ENCODE data around the gene MYO1E.
"Not testable (repeated sequence)": the region's sequence is repeated elsewhere in the genome, so short reads cannot be mapped to it uniquely, and the experiment has no call there.

The MYO1E gene

GRCh38 chr15:59372352-59373211, at the start of gene MYO1E:
Gene MYO1E, minus strand, starts transcription at chr15:59372871. Its CDS starts 371 bp downstream, at chr15:59372500.
- DNase-seq, result peak; percentile 76

GRCh38 chr15:59420986-59421618, 48.4 kb upstream of the MYO1E start:
- DNase-seq, result no peak

DNA sequence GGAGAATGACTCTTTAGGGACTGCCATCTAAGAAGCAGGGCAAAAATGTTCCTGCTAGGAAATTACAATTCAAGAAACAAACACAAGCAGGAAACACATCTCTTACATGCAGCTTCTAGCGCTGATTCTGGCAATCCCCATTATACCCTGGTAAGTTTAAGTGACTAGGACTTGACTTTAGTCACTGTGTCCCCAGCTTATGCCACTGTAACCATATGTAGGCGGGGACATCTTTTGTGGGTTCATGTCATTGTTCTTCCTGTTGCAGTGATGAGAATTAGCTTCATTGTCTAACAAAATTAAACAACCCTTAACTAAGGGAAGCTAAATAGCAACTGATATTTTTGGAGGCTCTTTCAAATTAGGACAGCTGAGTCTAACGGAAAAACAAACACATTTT, 47.4 kb upstream of the MYO1E start:
- no peak for DNase-seq

DNA sequence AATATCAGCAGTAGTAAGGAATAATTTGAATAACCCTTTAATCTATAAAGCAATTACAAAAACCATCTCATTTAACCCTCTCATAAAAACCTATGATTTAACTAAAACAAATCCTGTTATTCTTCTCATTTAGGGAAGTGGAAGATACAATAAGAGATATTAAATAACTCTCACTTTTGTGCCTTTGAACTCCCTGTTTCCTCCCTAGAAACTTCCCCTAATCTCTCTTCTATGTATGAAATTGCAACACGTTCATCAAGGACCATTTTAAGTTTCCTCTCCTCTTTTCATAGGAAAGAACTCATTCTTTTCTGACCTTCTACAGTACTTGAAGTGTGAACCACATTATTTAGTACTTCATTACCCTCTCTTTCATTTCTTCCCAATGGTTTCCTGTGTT, 46.5 kb upstream of the MYO1E start:
- DNase-seq, result no peak

- no peak for DNase-seq
These were observed 44.1 kb upstream of the MYO1E start for GRCh38 chr15:59416816-59417215.

GRCh38 chr15:59413577-59413976, 40.9 kb upstream of the MYO1E start:
- DNase-seq, result no peak

DNA sequence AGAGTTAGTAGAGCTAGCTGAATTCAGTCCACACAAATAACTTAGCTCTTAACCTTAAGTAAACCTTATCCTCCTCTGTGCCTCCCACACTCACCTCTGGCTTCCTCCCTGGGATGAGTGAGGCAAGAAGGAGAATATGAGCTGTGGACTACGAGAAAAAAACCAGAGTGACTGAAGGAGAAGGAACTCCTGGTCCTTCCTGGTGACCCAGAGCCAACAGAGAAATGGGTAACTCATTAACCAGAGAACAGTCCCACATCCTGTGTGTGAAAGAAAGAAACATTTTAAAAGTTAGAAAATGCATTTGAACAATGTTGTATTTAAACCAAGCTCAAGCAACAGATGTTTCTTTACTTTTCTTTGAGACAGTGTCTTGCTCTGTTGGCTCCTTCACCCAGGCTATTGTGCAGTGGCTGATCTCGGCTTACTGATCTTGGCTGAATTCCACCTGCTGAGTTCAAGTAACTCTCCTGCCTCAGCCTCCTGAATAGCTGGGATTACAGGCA, 37.8 kb upstream of the MYO1E start:
- DNase-seq, result no peak

GRCh38 chr15:59407946-59408345, 35.3 kb upstream of the MYO1E start:
- DNase-seq, result no peak

DNA sequence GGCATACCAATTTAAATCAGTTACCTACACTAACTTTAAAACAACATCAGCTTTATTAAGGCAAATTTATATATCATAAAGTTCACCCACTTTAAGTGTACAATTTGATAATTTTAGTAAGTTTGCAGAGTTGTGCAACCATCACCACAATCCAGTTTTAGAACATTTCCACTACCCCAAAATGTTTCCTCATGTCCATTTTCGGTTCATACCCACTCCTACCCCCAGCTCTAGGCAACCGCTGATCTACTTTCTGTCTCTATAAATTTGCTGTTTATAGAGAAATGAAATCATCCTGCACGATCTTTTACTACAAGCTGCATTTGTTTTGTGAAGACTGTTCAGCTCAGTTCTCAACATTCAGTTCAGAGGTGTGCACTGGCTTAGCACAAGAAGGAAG, 33.8 kb upstream of the MYO1E start:
- DNase-seq, result no peak

GRCh38 chr15:59405079-59405478, 32.4 kb upstream of the MYO1E start:
- DNase-seq, result no peak

GRCh38 chr15:59401824-59402569, 29.3 kb upstream of the MYO1E start:
- DNase-seq, result peak; percentile 73

DNA sequence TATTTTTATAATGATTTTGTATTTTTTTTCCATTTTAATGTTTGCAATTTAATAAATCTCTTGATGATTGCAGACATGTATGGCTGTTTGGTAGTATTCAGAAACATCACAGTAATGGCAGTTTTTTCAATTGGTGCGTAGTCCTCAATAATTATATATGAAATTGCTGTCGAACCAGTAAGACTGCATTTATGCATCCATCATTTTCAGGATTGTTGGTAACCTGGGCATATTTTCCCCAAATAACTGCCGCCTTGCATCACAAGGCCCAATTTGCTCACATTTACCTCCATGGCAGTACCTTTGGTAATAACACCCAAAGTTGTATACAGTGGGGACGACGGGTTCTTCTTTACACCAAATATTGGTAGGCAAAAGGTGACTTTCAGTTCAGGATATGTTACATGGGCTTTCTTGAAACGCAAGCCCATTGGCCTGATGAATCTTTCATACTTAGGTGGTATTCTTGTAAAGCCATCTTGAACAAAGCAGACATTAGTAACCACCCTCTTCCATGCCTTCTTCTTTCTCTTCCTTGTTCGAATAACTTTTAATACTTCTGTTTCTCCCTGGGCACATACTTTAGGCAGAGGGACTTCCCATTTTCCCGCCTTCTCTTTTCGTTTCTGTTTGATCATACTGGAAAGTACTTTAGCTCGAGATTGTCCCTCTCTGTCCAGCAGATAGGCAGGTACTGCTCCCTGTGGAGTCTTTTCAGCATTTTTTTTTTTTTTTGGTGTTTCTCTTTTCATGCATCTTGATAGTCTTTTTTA, 28.6 kb upstream of the MYO1E start:
- DNase-seq, result not testable (repeated sequence)

GRCh38 chr15:59400103-59400813, 27.6 kb upstream of the MYO1E start:
- no peak for DNase-seq

- DNase-seq, result no peak
These were observed 26.9 kb upstream of the MYO1E start for GRCh38 chr15:59399465-59400102.

DNA sequence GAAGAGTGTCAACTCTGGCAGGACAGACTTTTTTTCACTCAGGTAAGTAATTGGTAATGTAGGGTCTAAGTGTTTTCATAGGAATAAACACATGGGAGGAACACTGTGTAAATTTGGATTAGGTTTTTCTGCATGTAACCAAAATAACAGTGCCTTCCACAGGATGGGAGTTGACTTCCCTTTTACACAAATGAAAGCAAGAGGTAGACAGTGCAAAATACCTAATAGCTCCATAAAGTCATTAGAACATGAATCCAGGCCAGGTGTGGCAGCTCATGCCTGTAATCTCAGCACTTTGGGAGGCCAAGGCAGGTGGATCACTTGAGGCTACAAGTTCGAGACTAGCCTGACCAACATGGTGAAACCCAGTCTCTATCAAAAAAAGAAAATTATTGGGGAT, 25.5 kb upstream of the MYO1E start:
- DNase-seq, result no peak

- DNase-seq, result no peak
These were observed 24.0 kb upstream of the MYO1E start for GRCh38 chr15:59396679-59397078.

GRCh38 chr15:59396211-59396610, 23.5 kb upstream of the MYO1E start:
- no peak for DNase-seq

- DNase-seq, result no peak
These were observed 21.5 kb upstream of the MYO1E start for GRCh38 chr15:59394166-59394661.

DNA sequence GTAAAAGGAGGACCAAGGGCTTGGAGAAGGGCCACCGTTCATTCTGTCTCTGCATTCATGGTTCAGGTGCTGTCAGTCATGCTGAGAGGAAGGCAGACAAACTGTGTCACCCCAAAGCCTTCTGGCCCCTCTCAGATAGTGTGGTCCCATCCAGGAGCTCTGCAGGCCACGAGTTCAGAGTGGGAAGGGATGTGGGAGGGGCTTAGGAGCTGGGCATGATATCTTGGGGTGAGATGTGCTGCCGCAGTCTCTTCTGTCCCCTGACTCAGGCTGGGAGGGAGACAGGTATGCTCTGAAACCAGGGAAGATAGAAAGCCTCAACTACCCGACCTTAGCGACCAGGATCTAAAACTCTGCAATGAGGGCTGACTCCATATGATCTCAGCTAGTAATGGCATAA, 19.6 kb upstream of the MYO1E start:
- no peak for DNase-seq

- no peak for DNase-seq
These were observed 16.0 kb upstream of the MYO1E start for GRCh38 chr15:59388670-59389069.

- DNase-seq, result not testable (repeated sequence)
These were observed 14.7 kb upstream of the MYO1E start for GRCh38 chr15:59387196-59387878.

Data from NCI-H1417 treated with DMSO at 0.1 percent for 48 hours (cell line).